Measurements from ENCODE around the gene UNC5B.

DNA sequence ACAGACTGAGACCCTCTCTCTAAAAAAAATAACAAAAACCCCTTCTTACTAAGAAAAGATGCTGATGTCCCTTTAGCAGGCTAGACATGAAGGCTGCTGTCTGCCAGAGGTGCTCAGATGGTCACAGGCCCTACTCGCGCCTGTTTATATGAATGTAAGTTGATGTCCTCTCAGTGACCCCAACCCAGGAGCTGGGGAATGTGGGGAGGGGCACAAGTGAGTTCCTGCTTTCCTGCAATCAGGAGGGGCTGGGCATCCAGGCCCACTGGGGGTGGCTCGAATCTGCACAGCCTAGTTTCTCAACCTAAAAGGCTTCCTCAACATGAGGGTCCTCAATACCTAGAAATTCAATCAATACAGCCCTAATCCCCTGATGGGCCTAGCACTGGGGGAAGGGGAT lies 94.6 kb downstream of the UNC5B start:
- TF ChIP-seq, protein P1, sequence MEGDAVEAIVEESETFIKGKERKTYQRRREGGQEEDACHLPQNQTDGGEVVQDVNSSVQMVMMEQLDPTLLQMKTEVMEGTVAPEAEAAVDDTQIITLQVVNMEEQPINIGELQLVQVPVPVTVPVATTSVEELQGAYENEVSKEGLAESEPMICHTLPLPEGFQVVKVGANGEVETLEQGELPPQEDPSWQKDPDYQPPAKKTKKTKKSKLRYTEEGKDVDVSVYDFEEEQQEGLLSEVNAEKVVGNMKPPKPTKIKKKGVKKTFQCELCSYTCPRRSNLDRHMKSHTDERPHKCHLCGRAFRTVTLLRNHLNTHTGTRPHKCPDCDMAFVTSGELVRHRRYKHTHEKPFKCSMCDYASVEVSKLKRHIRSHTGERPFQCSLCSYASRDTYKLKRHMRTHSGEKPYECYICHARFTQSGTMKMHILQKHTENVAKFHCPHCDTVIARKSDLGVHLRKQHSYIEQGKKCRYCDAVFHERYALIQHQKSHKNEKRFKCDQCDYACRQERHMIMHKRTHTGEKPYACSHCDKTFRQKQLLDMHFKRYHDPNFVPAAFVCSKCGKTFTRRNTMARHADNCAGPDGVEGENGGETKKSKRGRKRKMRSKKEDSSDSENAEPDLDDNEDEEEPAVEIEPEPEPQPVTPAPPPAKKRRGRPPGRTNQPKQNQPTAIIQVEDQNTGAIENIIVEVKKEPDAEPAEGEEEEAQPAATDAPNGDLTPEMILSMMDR (IDR thresholded peaks at IDR 0.05; ENCODE audit: borderline replicate concordance, extremely low read depth, low read length, poor library complexity, severe bottlenecking), result no peak
- no peak for TF ChIP-seq EZH2 (IDR thresholded peaks at IDR 0.05; ENCODE audit: borderline replicate concordance, low read depth, low read length, severe bottlenecking)
